ENCODE measurements around the gene RDX. TPM values are rescaled to one million over a fixed set of nuclear protein-coding genes. Genes with fewer than 3 reads are reported as not detected.
A peak's percentile ranks its signal among the peaks of the same experiment; 100 is the strongest.

Gene RDX
- total RNA-seq, 1 experiment from 2014 or later = 77.4 TPM

- no peak for DNase-seq (ENCODE audit: low spot score)
- Mint-ChIP-seq H3K27ac (no peak overlapping the region), H3K36me3 (no peaks in the 10 kb centered on the region), H3K9me3 (no peaks in the 10 kb centered on the region), H3K27me3 (ENCODE audit: low read depth) (no peaks in the 10 kb centered on the region), H3K4me1 (peaks cover 34% of the 10 kb centered on the region), H3K4me3 (no peak overlapping the region)
- no peak for TF ChIP-seq MYBL2 (CRISPR knock-in tag; IDR thresholded peaks at IDR 0.05)
- TF ChIP-seq FOXP4 (CRISPR knock-in tag; IDR thresholded peaks at IDR 0.05) = no peak
- TF ChIP-seq ZNF219 (CRISPR knock-in tag; IDR thresholded peaks at IDR 0.05; ENCODE audit: borderline replicate concordance) = no peak
- TF ChIP-seq ELF4 (CRISPR knock-in tag; IDR thresholded peaks at IDR 0.05; ENCODE audit: low read depth) = no peak
- no peak for TF ChIP-seq RELA (CRISPR knock-in tag; IDR thresholded peaks at IDR 0.05; ENCODE audit: borderline replicate concordance)
- TF ChIP-seq USF1 (CRISPR knock-in tag; IDR thresholded peaks at IDR 0.05) = no peak
- POLR2A ChIA-PET = no interaction called here
- peak; percentile 71 for ATAC-seq
- CTCF ChIA-PET = interaction anchor here (0.7 kb wide), 1 partner anchor 8 kb away, joined by 3 read pairs; no protein-coding TSS in a partner anchor
Observed at GRCh38 chr11:110314366-110315095, 18.1 kb upstream of the RDX start.

GRCh38 chr11:110312670-110313069 lies 16.3 kb upstream of the RDX start:
- ChIA-PET POLR2A (no interaction called here), CTCF (no interaction called here)
- no peak for ATAC-seq
- Mint-ChIP-seq H3K4me3 (no peak overlapping the region), H3K27ac (no peak overlapping the region), H3K4me1 (peaks cover 34% of the 10 kb centered on the region), H3K9me3 (no peaks in the 10 kb centered on the region), H3K36me3 (no peaks in the 10 kb centered on the region), H3K27me3 (ENCODE audit: low read depth) (no peaks in the 10 kb centered on the region)
- no peak for TF ChIP-seq AFF4 (CRISPR knock-in tag; IDR thresholded peaks at IDR 0.05; ENCODE audit: borderline replicate concordance)
- no peak for TF ChIP-seq ETV6 (CRISPR knock-in tag; IDR thresholded peaks at IDR 0.05)
- TF ChIP-seq CREM (CRISPR knock-in tag; IDR thresholded peaks at IDR 0.05) = no peak
- TF ChIP-seq ZBTB43 (CRISPR knock-in tag; IDR thresholded peaks at IDR 0.05) = no peak
- DNase-seq (ENCODE audit: low spot score) = no peak

GRCh38 chr11:110311783-110312579 lies 15.6 kb upstream of the RDX start:
- Mint-ChIP-seq H3K36me3 (no peaks in the 10 kb centered on the region), H3K4me1 (peaks cover 28% of the 10 kb centered on the region), H3K9me3 (no peaks in the 10 kb centered on the region), H3K27me3 (ENCODE audit: low read depth) (no peaks in the 10 kb centered on the region), H3K4me3 (no peak overlapping the region), H3K27ac (peak overlapping the region; percentile 57; the same call in 1 of the 2 replicates)
- TF ChIP-seq ZNF423 (CRISPR knock-in tag; IDR thresholded peaks at IDR 0.05) = 0 out of 2 replicates have a peak, but pooled peaks have one; percentile 14
- no peak for TF ChIP-seq IRF2 (CRISPR knock-in tag; IDR thresholded peaks at IDR 0.05; ENCODE audit: borderline replicate concordance, low read depth)
- TF ChIP-seq ATF6 (CRISPR knock-in tag; IDR thresholded peaks at IDR 0.05) = no peak
- CTCF ChIA-PET = no interaction called here
- POLR2A ChIA-PET = no interaction called here
- no peak for DNase-seq (ENCODE audit: low spot score)
- no peak for ATAC-seq
